Ascending aorta (tissue), 2 donors: ENCODE data around the gene CCDC138. TPM values are rescaled to one million over a fixed set of nuclear protein-coding genes. Genes with fewer than 3 reads are reported as not detected.

ENCODE experiments used
- DNase-seq, 2 donors: peaks; one replicate each; pipeline ENCODE4 v3.0.0-alpha.2; 2019; ENCODE audit warnings: low spot score in 2 of 2
- H3K27ac ChIP-seq, 2 donors: fragments of 200-600 bp; sonication (generic); one replicate each; pipeline ENCODE4 v1.5.1; 2016 to 2017; ENCODE audit warnings: mild to moderate bottlenecking in 1 of 2
- H3K27me3 ChIP-seq: fragments of 200-600 bp; sonication (generic); one replicate; pipeline ENCODE4 v1.5.1; 2017
- H3K36me3 ChIP-seq, 2 donors: fragments of 200-600 bp; sonication (generic); one replicate each; pipeline ENCODE4 v1.5.1; 2016
- H3K4me1 ChIP-seq, 2 donors: fragments of 200-600 bp; sonication (generic); one replicate each; pipeline ENCODE4 v1.5.1; 2016 to 2017; ENCODE audit warnings: mild to moderate bottlenecking in 1 of 2
- H3K4me3 ChIP-seq, 2 donors: fragments of 200-600 bp; sonication (generic); one replicate each; pipeline ENCODE4 v1.5.1; 2016 to 2017; ENCODE audit warnings: mild to moderate bottlenecking in 1 of 2
- H3K9me3 ChIP-seq, 2 donors: fragments of 200-600 bp; sonication (generic); one replicate each; pipeline ENCODE4 v1.5.1; 2016
- CTCF ChIP-seq, 3 experiments: fragments of 200-600 bp in 2 of 3; fragments of 450-650 bp in 1 of 3; sonication (generic) in 2 of 3; IDR thresholded peaks; one replicate each; pipeline ENCODE4 v1.5.1; 2016 to 2019; ENCODE audit warnings: antibody characterized with exemption in 3 of 3, mild to moderate bottlenecking in 1 of 3, moderate library complexity in 1 of 3
- intact Hi-C: fragments of 100-400 bp; cut with DNase I; formaldehyde crosslinking; loops from one replicate; pipeline ENCODE4 v1.15.1; 2023
- total RNA-seq: library from RNA; depleted of rRNA; stranded (reverse); fragments of >200 nt; gene quantifications from one replicate; pipeline ENCODE4 v1.1.0, GENCODE V29; 2016

CCDC138 gene
- total RNA-seq, 1 donor from 2014 or later = 0.75 TPM

- no peaks in the 10 kb centered on the region for H3K9me3 ChIP-seq
- peak overlapping the region in 1 of 2 donors; percentile 54 for H3K27ac ChIP-seq
- TF ChIP-seq CTCF (IDR thresholded peaks at IDR 0.05) = no peak
- H3K4me1 ChIP-seq = peaks cover 0 to 4% of the 10 kb centered on the region in 2 donors
- H3K4me3 ChIP-seq = peak overlapping the region; percentile 82 to 90
- no peak for DNase-seq
- intact Hi-C loops = no loop called here
- H3K27me3 ChIP-seq = no peaks in the 10 kb centered on the region
- H3K36me3 ChIP-seq = peaks cover 26 to 34% of the 10 kb centered on the region in 2 donors
Measured at GRCh38 chr2:108786008-108786353, 590 bp upstream of the CCDC138 start.

- intact Hi-C loops = no loop called here
- Histone ChIP-seq H3K9me3 (no peaks in the 10 kb centered on the region), H3K36me3 (peaks cover 22 to 23% of the 10 kb centered on the region in 2 donors), H3K27me3 (no peaks in the 10 kb centered on the region), H3K4me3 (peak overlapping the region; percentile 82 to 90), H3K27ac (no peak overlapping the region), H3K4me1 (peaks cover 0 to 4% of the 10 kb centered on the region in 2 donors)
- TF ChIP-seq CTCF (IDR thresholded peaks at IDR 0.05) = no peak
- no peak for DNase-seq
Measured at GRCh38 chr2:108787216-108787541, 608 bp downstream of the CCDC138 start.

GRCh38 chr2:108803045-108803736, 16.6 kb downstream of the CCDC138 start:
- Histone ChIP-seq H3K4me1 (no peaks in the 10 kb centered on the region), H3K27me3 (no peaks in the 10 kb centered on the region), H3K4me3 (no peak overlapping the region), H3K9me3 (no peaks in the 10 kb centered on the region), H3K36me3 (peaks cover 2 to 7% of the 10 kb centered on the region in 2 donors), H3K27ac (no peak overlapping the region)
- intact Hi-C loops = no loop called here
- no peak for TF ChIP-seq CTCF (IDR thresholded peaks at IDR 0.05)
- DNase-seq = no peak

- Histone ChIP-seq H3K27ac (no peak overlapping the region), H3K9me3 (peaks cover 7 to 12% of the 10 kb centered on the region in 2 donors), H3K36me3 (peaks cover 0 to 7% of the 10 kb centered on the region in 2 donors), H3K4me1 (no peaks in the 10 kb centered on the region), H3K4me3 (no peak overlapping the region), H3K27me3 (no peaks in the 10 kb centered on the region)
- intact Hi-C loops = no loop called here
- TF ChIP-seq CTCF (IDR thresholded peaks at IDR 0.05) = no peak
- no peak for DNase-seq
Measured at GRCh38 chr2:108805032-108805431, 18.5 kb downstream of the CCDC138 start.

DNA sequence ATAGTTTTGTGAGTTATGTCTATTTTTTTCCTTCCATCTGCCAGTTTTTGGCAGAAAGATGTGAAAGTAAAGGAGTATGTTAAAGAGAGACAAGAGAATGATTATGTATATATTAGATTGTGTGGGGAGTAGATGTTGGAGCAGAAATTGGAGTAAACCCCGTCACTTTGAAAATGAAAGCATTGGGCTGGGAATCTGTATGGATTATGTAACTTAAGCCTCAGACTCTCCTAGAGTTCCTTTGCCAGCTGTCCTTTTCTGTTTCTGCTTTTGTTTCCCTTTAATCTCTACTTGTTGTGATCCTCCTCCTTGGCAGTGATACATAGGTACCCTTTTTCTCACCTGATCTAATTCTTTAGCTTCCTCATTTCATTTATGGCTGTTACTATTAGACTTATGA, 19.2 kb downstream of the CCDC138 start:
- Histone ChIP-seq H3K4me3 (no peak overlapping the region), H3K27ac (no peak overlapping the region), H3K9me3 (peaks cover 8 to 18% of the 10 kb centered on the region in 2 donors), H3K4me1 (no peaks in the 10 kb centered on the region), H3K27me3 (no peaks in the 10 kb centered on the region), H3K36me3 (peaks cover 0 to 7% of the 10 kb centered on the region in 2 donors)
- intact Hi-C loops = no loop called here
- DNase-seq = no peak
- TF ChIP-seq CTCF (IDR thresholded peaks at IDR 0.05) = no peak
